GM21367 (cell line): ENCODE results near the gene WBP4.
"Not testable (repeated sequence)": the region's sequence is repeated elsewhere in the genome, so short reads cannot be mapped to it uniquely, and the experiment has no call there.

ENCODE experiments used
- ATAC-seq: cut with Tn5 transposase; IDR thresholded peaks from one replicate; pipeline ENCODE4 v1.9.1; 2021; ENCODE audit not compliant: unreplicated experiment

Gene WBP4

GRCh38 chr13:41042419-41042818 is 18.9 kb upstream of the WBP4 start:
- ATAC-seq = not testable (repeated sequence)

GRCh38 chr13:41048640-41049039 is 12.7 kb upstream of the WBP4 start:
- ATAC-seq = no peak

GRCh38 chr13:41049480-41050440 is 11.5 kb upstream of the WBP4 start:
- no peak for ATAC-seq

- no peak for ATAC-seq
Measured at GRCh38 chr13:41052441-41052840, 8.9 kb upstream of the WBP4 start.

- ATAC-seq = peak; percentile 51
Measured at GRCh38 chr13:41053384-41053826, 7.9 kb upstream of the WBP4 start.

- no peak for ATAC-seq
Measured at GRCh38 chr13:41054212-41054877, 7.0 kb upstream of the WBP4 start.

- no peak for ATAC-seq
Measured at GRCh38 chr13:41054919-41055619, 6.2 kb upstream of the WBP4 start.

- no peak for ATAC-seq
Measured at GRCh38 chr13:41056194-41056593, 5.1 kb upstream of the WBP4 start.

- no peak for ATAC-seq
Measured at GRCh38 chr13:41056826-41057711, 4.2 kb upstream of the WBP4 start.

- no peak for ATAC-seq
Measured at GRCh38 chr13:41058295-41059070, 2.8 kb upstream of the WBP4 start.

GRCh38 chr13:41059456-41060081 is 1.7 kb upstream of the WBP4 start:
- no peak for ATAC-seq

GRCh38 chr13:41060082-41060723 is 1.1 kb upstream of the WBP4 start:
- ATAC-seq = peak; percentile 35

GRCh38 chr13:41060724-41061074 is 610 bp upstream of the WBP4 start:
- peak; percentile 21 for ATAC-seq

- ATAC-seq = peak; percentile 20
Measured at GRCh38 chr13:41061914-41062837, 867 bp downstream of the WBP4 start.

GRCh38 chr13:41064493-41064892 is 3.2 kb downstream of the WBP4 start:
- ATAC-seq = no peak

- no peak for ATAC-seq
Measured at GRCh38 chr13:41065078-41065477, 3.8 kb downstream of the WBP4 start.

GRCh38 chr13:41074523-41074922 is 13.2 kb downstream of the WBP4 start:
- no peak for ATAC-seq

GRCh38 chr13:41075034-41075433 is 13.7 kb downstream of the WBP4 start:
- no peak for ATAC-seq
